Inflammatory macrophage treated with lipopolysaccharide for 4 hours (primary cell): ENCODE results near the gene TSC22D2.
"Not testable (repeated sequence)": the region's sequence is repeated elsewhere in the genome, so short reads cannot be mapped to it uniquely, and the experiment has no call there.

Experiments used
- DNase-seq: peaks from one replicate; pipeline ENCODE4 v3.0.0-alpha.2; 2020

Gene TSC22D2

GRCh38 chr3:150449169-150449721 lies 41.1 kb downstream of the TSC22D2 start:
- DNase-seq, result no peak

GRCh38 chr3:150450916-150451315 lies 42.8 kb downstream of the TSC22D2 start:
- peak; percentile 78 for DNase-seq

GRCh38 chr3:150451329-150452048 lies 43.4 kb downstream of the TSC22D2 start:
- peak; percentile 60 for DNase-seq

GRCh38 chr3:150453353-150453752 lies 45.3 kb downstream of the TSC22D2 start:
- DNase-seq, result no peak

- no peak for DNase-seq
Measured at GRCh38 chr3:150454085-150454484, 46.0 kb downstream of the TSC22D2 start.

- no peak for DNase-seq
Measured at GRCh38 chr3:150454622-150455021, 46.5 kb downstream of the TSC22D2 start.

GRCh38 chr3:150455341-150455740 lies 47.2 kb downstream of the TSC22D2 start:
- DNase-seq, result no peak

- DNase-seq, result no peak
Measured at GRCh38 chr3:150458001-150458400, 49.9 kb downstream of the TSC22D2 start.

GRCh38 chr3:150460484-150460883 lies 52.4 kb downstream of the TSC22D2 start:
- no peak for DNase-seq

GRCh38 chr3:150461399-150461798 lies 53.3 kb downstream of the TSC22D2 start:
- no peak for DNase-seq

- DNase-seq, result no peak
Measured at GRCh38 chr3:150462108-150462507, 54.0 kb downstream of the TSC22D2 start.

GRCh38 chr3:150464684-150465083 lies 56.6 kb downstream of the TSC22D2 start:
- no peak for DNase-seq

GRCh38 chr3:150467381-150467780 lies 59.3 kb downstream of the TSC22D2 start:
- no peak for DNase-seq

GRCh38 chr3:150469031-150469930 lies 61.2 kb downstream of the TSC22D2 start:
- DNase-seq, result peak; percentile 24

- DNase-seq, result no peak
Measured at GRCh38 chr3:150469931-150470740, 62.0 kb downstream of the TSC22D2 start.

GRCh38 chr3:150472421-150472820 lies 64.3 kb downstream of the TSC22D2 start:
- no peak for DNase-seq

GRCh38 chr3:150473161-150473560 lies 65.1 kb downstream of the TSC22D2 start:
- DNase-seq, result not testable (repeated sequence)

GRCh38 chr3:150479370-150479769 lies 71.3 kb downstream of the TSC22D2 start:
- no peak for DNase-seq

- DNase-seq, result no peak
Measured at GRCh38 chr3:150480877-150481276, 72.8 kb downstream of the TSC22D2 start.

GRCh38 chr3:150483226-150483625 lies 75.1 kb downstream of the TSC22D2 start:
- no peak for DNase-seq

- DNase-seq, result no peak
Measured at GRCh38 chr3:150484410-150484809, 76.3 kb downstream of the TSC22D2 start.

- no peak for DNase-seq
Measured at GRCh38 chr3:150488867-150489266, 80.8 kb downstream of the TSC22D2 start.
